Panc1 (cell line): ENCODE results near the gene PLN. TPM values are rescaled to one million over a fixed set of nuclear protein-coding genes. Genes with fewer than 3 reads are reported as not detected.

Experiments used
- ATAC-seq: fragments of 200-7000 bp; cut with Tn5 transposase; 2 replicates; pipeline ENCODE4 v1.9.1; 2020; ENCODE audit warnings: mild to moderate bottlenecking, moderate library complexity
- BruUV-seq: library from RNA; stranded (reverse); fragments of 400-500 nt; replicated peaks from 2 replicates; lab custom pipeline; 2021; lab: Mats Ljungman, UMichigan
- CTCF ChIA-PET: fragments of 300-600 bp; sonication (Branson Sonifier 250); formaldehyde crosslinking; loops from one replicate; lab custom pipeline; 2022; ENCODE audit warnings: antibody characterized with exemption; lab: Charles Lee
- POLR2A ChIA-PET: fragments of 300-600 bp; sonication (Branson Sonifier 250); formaldehyde crosslinking; loops from one replicate; lab custom pipeline; 2022; ENCODE audit warnings: antibody characterized with exemption; lab: Charles Lee
- DNase-seq: peaks from one replicate; pipeline ENCODE4 v3.0.0-alpha.2; 2010; ENCODE audit warnings: low read depth, low spot score
- H3K27ac ChIP-seq: 2 replicates; pipeline ENCODE4 v1.5.1; 2011; ENCODE audit warnings: mild to moderate bottlenecking, low read length, inconsistent platforms
- H3K27me3 ChIP-seq: fragments of 200-500 bp; sonication (Bioruptor generic); 2 replicates; pipeline ENCODE4 v1.6.0; 2014; ENCODE audit warnings: low read length, inconsistent platforms; ENCODE audit not compliant: control insufficient read depth, insufficient read depth
- H3K36me3 ChIP-seq: fragments of 200-500 bp; sonication (Bioruptor generic); 2 replicates; pipeline ENCODE4 v1.5.1; 2014; ENCODE audit warnings: inconsistent platforms, mild to moderate bottlenecking, low read length, moderate library complexity; ENCODE audit not compliant: control insufficient read depth, insufficient read depth
- H3K4me1 ChIP-seq: 2 replicates; pipeline ENCODE4 v1.5.1; 2011; ENCODE audit warnings: inconsistent platforms, mild to moderate bottlenecking, low read length, moderate library complexity; ENCODE audit not compliant: control insufficient read depth, insufficient read depth
- H3K4me3 ChIP-seq, 2 experiments: 2 replicates each; pipeline ENCODE4 v1.5.1; 2011 to 2012; ENCODE audit warnings: low read depth in 2 of 2, low read length in 2 of 2, mild to moderate bottlenecking in 2 of 2, inconsistent platforms in 1 of 2, moderate library complexity in 1 of 2
- H3K9me3 ChIP-seq: fragments of 200-500 bp; sonication (Bioruptor generic); 2 replicates; pipeline ENCODE4 v1.5.1; 2014; ENCODE audit warnings: low read depth, mild to moderate bottlenecking, inconsistent platforms, low read length, moderate library complexity; ENCODE audit not compliant: control insufficient read depth, insufficient read depth
- CTCF ChIP-seq: fragments of 450-650 bp; IDR thresholded peaks from 2 replicates; pipeline ENCODE4 v1.5.1; 2017; ENCODE audit warnings: mild to moderate bottlenecking
- POLR2AphosphoS5 ChIP-seq: IDR thresholded peaks from 2 replicates; pipeline ENCODE4 v1.6.1; 2012; ENCODE audit warnings: mild to moderate bottlenecking, low read depth, low read length, moderate library complexity
- REST ChIP-seq, 2 experiments: IDR thresholded peaks; 2 replicates each; pipeline ENCODE4 v1.6.1; 2011 to 2012; ENCODE audit warnings: low read depth in 2 of 2, control low read depth in 1 of 2, low read length in 1 of 2, mild to moderate bottlenecking in 1 of 2, moderate library complexity in 1 of 2; ENCODE audit not compliant: insufficient read depth in 1 of 2
- SIN3A ChIP-seq: IDR thresholded peaks from 2 replicates; pipeline ENCODE4 v1.6.1; 2012; ENCODE audit warnings: low read depth, mild to moderate bottlenecking, low read length, moderate library complexity, borderline replicate concordance; ENCODE audit not compliant: insufficient read depth
- TCF7L2 ChIP-seq: IDR thresholded peaks from 2 replicates; pipeline ENCODE4 v1.6.1; 2011; ENCODE audit warnings: mild to moderate bottlenecking, low read depth, low read length, inconsistent platforms
- in situ Hi-C: cut with HindIII; loops from 2 replicates; pipeline ENCODE4 v1.10.0; 2016; ENCODE audit warnings: low sequenced_read_pairs, low pct_unique_long_range_greater_than_20kb
- intact Hi-C: fragments of 100-400 bp; cut with micrococcal nuclease; formaldehyde crosslinking; loops from one replicate; pipeline ENCODE4 v1.10.0; 2022; ENCODE audit not compliant: unreplicated experiment
- total RNA-seq: library from RNA; stranded (reverse); gene quantifications from one replicate; pipeline ENCODE4 v1.2.1, GENCODE V29; 2021; ENCODE audit not compliant: unreplicated experiment

Gene PLN
- total RNA-seq, 1 experiment from 2014 or later = not detected

- intact Hi-C loops = no loop called here
- no TSS peak for BruUV-seq
- TF ChIP-seq REST (IDR thresholded peaks at IDR 0.05; ENCODE audit: insufficient read depth in 1 of 2, low read depth in 2 of 2, low read length in 1 of 2) = no peak
- TF ChIP-seq SIN3A = no peak
- TF ChIP-seq TCF7L2 = no peak
- TF ChIP-seq POLR2AphosphoS5 = no peak
- ChIA-PET POLR2A (no interaction called here), CTCF (no interaction called here)
- H3K4me1 ChIP-seq = no peaks in the 10 kb centered on the region
- ATAC-seq = no peak
- H3K9me3 ChIP-seq = no peaks in the 10 kb centered on the region
- H3K27me3 ChIP-seq = no peaks in the 10 kb centered on the region
- no peaks in the 10 kb centered on the region for H3K36me3 ChIP-seq
- in situ Hi-C loops = no loop called here
- no peak overlapping the region for H3K27ac ChIP-seq
- no peak overlapping the region for H3K4me3 ChIP-seq
- no peak for DNase-seq
Observed at GRCh38 chr6:118528129-118528528, 20.0 kb upstream of the PLN start.

DNA sequence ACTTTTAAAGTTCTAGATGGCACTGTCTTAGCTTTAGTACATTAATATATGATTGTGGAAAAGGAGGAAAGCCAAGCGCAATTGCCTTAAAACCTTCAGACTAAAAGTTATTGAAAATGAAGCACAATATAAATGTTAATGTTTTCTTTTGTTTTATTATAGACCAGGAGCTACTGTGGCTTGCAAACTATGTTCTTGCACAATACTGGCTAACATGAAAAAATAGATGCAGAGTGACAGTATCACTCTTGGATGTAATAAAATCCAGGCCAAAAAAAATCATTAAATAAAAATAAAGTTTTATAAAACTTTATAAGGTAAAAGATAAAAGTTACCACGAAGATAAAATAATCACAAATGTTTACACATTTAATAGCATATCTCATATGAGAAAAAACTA, 18.3 kb upstream of the PLN start:
- TF ChIP-seq SIN3A (no peak), CTCF (no peak), TCF7L2 (no peak), REST (IDR thresholded peaks at IDR 0.05; ENCODE audit: insufficient read depth in 1 of 2, low read depth in 2 of 2, low read length in 1 of 2) (no peak), POLR2AphosphoS5 (no peak)
- POLR2A ChIA-PET = no interaction called here
- in situ Hi-C loops = no loop called here
- Histone ChIP-seq H3K27me3 (no peaks in the 10 kb centered on the region), H3K9me3 (no peaks in the 10 kb centered on the region), H3K36me3 (no peaks in the 10 kb centered on the region), H3K4me3 (no peak overlapping the region), H3K27ac (no peak overlapping the region), H3K4me1 (no peaks in the 10 kb centered on the region)
- BruUV-seq = no TSS peak
- no peak for ATAC-seq
- intact Hi-C loops = no loop called here
- CTCF ChIA-PET = no interaction called here
- DNase-seq = no peak
